NCI-H69 (cell line): ENCODE measurements around the gene FREM2.

Experiments
- DNase-seq: peaks from one replicate; lab custom pipeline; 2025; lab: John Stamatoyannopoulos, UW

Gene FREM2

DNA sequence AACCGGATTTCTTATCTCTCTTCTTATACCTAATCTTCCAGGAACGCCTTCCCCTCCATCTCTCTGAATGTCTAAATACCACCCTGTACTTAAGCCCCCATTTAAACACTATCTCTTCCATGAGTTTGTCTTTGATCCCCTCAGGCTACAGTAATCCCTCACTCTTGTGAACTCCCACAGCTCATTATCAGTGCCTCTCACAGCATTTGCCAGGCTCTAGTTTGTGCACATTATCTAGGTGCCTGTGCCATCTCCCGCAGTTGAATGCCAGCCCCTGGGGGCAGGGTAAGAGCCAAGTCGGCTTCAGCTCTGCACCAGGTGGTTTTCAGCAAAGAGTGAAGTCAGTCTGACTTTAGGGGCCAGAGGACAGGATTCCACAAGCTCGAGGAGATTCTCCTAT, 71.4 kb downstream of the FREM2 start:
- DNase-seq, result peak; percentile 77

GRCh38 chr13:38759390-38759789, 72.5 kb downstream of the FREM2 start:
- DNase-seq, result peak; percentile 4

DNA sequence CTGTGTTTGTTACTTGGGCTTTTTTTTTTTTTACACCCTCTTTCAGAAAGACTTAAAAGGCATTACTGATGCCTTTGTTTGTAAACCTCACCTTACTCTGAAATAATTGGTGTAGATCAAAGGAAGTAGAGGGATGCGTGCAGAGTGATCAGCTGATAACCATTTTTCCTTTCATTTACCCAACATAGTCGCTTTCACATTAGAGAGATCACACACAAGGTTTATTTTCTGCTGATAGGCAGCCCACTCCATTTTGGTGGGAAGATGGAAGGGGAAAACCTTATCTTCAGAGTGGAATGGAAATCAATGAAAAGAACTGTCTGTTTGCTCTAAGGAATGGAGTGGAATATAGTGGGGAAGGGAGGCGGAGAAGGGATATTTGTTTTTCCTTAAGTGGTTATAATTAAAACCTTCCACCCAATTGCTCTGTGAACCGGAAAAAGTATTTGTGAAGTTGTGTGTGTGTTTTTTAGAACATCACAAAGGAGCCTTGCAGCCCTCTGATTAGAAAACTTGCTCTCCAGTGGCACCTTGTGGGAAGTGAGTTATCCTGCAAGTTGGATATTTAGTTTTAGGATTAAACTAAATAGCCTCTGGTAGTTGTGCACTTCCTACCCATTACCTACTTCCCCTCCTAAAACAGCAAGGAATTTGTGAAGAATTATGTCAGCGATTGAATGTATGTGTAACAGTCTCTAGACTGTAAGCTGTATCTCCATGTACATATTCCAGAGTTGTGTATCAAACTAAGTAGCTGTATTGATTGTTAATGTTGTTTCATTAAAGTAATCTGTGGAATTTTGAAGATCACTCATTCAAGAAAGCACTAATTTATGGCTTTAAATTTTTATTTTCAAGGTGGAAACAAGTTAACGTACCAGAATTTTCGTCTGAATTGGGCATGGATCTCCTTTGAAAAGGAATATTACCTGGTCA, 76.8 kb downstream of the FREM2 start:
- DNase-seq, result peak; percentile 93

DNA sequence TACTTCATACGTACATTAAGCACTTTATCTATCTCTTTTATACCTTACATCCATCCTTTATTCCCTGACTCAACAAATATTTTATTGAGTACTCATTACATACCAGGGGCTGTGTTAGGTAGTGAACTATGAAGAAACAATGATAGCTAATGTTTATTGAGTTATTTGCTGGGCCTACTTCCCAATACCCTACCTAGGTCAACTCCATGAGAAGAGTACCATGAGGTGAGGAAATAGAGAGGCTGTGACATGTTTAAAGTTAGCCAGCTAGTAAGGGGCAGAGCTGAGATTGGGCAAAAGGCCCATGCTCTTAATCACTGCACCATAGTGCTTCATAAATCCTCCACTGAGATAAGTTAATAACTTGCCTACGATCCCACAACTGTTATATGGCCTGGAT, 79.9 kb downstream of the FREM2 start:
- no peak for DNase-seq

DNA sequence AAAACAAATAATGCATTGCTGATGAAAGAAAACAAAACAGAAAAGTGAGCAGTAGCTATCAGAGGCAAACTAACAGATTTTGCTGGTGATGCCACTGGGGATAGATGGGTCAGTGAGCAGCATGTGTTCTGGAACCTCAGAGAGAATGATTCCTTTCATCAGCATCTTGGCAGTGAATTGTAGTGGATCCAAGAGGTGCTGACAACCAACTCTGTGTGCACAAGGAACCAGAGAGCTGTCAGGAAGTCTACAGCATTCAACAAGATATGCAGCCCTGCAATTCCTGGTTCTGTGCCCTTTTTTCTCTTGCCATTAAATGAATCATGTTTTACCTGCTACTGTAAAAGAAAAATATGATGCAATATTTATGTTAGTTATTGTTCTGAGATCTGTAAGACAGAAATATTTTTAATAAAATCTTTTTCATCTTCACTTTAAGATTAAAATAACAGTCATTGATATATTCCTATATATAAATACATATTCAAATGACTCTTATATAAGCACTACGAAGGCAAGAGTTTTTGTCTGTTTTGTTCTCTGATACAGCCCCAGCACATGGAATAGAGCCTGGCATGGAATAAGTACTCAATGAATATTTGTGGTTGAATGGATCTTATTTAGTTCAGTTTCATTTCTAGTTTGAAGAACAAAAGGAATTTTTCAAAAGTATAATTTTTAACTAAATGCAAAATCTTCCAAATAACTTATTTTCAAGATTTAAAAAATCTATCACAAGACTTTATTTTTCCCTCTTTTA, 80.8 kb downstream of the FREM2 start:
- DNase-seq, result no peak

DNA sequence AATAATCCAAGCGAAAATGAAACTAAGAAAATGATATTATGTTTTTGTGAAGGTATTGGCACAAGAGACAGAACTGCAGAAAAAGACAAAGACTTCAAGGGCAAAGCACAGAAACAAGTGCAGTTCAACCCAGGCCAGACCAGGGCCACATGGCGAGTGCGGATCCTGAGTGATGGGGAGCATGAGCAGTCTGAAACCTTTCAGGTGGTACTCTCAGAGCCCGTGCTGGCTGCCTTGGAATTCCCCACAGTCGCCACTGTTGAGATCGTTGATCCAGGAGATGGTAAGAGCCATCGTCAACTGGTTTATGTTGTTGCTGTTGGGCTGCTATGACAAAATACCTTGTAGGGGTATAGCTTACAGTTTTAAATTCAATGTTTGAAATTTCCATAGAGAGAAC, 82.6 kb downstream of the FREM2 start:
- no peak for DNase-seq

GRCh38 chr13:38775085-38775484, 88.2 kb downstream of the FREM2 start:
- DNase-seq, result no peak

GRCh38 chr13:38777347-38778119, 90.7 kb downstream of the FREM2 start:
- DNase-seq, result no peak

DNA sequence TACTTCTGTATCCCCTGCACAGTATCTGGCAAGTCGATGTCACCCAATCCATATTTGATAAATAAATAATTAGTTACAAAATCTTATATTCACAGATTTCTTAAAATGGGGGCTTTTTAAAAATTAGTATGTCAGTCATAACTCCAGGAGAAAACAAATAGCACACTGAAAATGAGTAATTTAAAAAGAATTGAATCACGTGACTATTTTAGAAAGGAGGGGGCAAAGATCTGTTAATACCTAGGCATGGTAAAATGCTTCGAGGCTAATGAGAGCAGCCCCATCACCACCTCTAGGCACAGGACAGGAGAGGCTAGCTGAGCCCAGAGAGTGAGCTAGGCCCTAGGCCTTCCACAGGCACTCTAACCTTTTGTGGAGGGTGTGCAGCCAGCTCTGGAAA, 94.7 kb downstream of the FREM2 start:
- no peak for DNase-seq

GRCh38 chr13:38784036-38784880, 97.4 kb downstream of the FREM2 start:
- DNase-seq, result no peak

- DNase-seq, result no peak
These were observed 98.2 kb downstream of the FREM2 start for GRCh38 chr13:38785042-38785441.

GRCh38 chr13:38785490-38785889, 98.6 kb downstream of the FREM2 start:
- DNase-seq, result no peak

DNA sequence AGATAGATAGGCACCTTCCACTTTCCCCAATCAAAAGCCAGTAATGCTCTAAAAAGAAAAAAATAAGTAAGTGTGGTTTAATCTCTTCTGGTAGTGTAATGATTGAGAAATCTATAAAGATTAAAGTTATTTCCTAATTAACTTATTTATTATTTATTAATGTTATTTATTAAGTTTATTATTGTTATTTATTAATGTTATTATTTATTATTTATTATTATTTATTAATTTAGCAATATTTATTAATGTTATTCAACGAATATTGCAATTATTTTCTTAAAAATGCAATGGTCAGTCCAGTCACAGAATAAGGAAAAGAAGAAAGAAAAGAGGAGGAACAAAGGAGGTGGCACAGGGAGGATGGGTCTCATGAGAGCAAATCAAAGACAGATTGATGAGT, 100.7 kb downstream of the FREM2 start:
- no peak for DNase-seq

GRCh38 chr13:38796890-38797289, 110.0 kb downstream of the FREM2 start:
- DNase-seq, result no peak

DNA sequence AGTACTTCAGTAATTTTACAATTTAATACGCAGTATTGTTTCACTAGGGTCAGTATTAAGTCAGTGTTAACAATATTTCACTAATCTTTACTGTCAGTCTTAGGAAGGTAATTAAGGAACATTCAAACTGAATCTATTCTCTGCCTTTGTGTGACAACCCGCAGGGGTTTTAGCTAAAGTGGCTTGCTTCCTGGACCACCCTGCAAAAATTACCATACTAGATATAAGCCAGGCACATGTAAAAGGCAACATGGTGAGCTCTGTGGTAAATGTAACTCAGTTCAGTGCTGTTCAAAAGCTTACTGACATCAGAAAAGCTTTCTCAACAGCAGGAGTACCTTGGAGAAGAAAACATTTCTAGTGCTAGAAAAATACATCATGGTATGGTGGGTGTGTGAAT, 116.7 kb downstream of the FREM2 start:
- DNase-seq, result peak; percentile 79

DNA sequence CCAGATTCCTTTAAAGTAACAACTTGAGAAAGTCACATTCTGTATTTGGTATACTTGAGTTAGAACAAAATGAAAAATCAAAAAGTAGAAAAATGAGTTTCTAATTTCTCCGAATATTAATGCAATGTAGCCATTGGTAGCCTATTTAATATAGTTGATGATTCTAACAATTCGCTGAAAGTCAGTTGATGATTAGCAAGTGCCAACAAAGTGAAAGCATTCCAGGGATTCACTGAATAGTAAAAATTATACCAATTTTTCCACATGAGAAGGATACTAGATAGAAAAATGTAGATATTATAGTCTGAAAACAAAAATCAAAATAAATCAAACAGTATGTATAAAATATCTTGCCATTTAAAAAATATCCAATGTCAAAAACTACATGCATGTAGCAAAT, 117.2 kb downstream of the FREM2 start:
- no peak for DNase-seq

DNA sequence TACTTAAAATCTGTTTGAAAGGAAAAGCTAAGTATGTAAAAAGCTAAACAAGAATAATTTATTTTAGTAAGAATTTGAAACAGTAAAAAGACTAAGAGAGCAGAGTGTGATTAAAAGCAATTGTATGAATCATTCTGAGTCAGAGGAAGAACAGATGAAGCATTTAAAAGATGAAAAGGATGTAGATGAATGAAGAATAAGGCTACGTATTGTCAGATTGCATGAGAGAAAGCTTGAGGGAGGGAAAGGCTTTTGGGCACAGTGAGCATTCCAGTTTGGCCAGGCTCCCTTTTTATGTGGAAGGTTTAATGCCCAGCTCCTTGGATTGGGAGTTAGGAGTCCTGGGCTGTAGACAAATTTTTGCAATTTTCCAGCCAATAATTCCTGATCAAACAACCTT, 117.7 kb downstream of the FREM2 start:
- peak; percentile 50 for DNase-seq

DNA sequence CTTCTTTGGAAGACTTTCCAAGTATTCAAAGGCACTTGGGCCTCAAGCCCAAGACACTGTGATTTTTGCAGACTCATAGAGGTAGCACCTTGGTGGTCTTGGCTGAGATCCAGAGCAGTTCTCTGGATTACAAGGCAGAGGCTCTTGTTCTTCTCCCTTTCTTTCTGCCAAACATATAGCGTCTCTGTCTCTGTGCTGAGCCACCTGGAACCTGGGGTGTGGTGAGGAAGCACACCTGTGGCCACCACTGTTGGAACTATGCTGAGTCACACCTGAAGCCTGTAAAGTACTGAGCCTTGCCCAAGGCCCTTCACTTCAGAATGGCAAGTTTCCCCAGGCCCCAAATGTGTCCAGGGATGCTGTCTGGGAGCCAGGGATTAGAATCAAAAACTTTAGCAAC, 127.5 kb downstream of the FREM2 start:
- peak; percentile 55 for DNase-seq

- DNase-seq, result peak; percentile 92
These were observed 132.2 kb downstream of the FREM2 start for GRCh38 chr13:38819053-38819452.

DNA sequence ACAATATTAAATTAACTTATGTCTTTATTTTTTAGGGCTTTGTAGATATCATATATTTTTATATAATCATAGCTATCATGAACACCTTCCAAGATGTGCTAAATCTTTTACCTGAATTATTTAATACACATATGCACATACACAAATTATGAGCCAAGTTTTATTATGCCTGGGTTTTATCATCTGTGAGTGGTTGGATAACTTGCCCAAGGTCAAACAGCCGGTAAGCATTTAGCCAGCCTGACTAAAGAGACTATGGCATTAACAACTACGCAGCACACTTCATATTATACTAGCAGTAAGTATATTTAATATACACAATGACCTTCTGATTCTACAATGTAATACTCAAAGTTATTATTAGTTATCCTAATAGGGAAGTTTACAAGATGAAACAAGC, 132.7 kb downstream of the FREM2 start:
- peak; percentile 35 for DNase-seq

- peak; percentile 2 for DNase-seq
These were observed 135.1 kb downstream of the FREM2 start for GRCh38 chr13:38821770-38822551.
